Mesenteric fat pad (tissue), 1 donor: Measurements from ENCODE around the gene HEPACAM2. TPM values are rescaled to one million over a fixed set of nuclear protein-coding genes. Genes with fewer than 3 reads are reported as not detected.
A peak's percentile ranks its signal among the peaks of the same experiment; 100 is the strongest.

Experiments
- DNase-seq: peaks from one replicate; pipeline ENCODE4 v3.0.0-alpha.2; 2020; ENCODE audit warnings: low spot score
- long read RNA-seq: library from polyadenylated mRNA; unstranded; transcript quantifications from one replicate; pipeline ENCODE4 v2.0.0, GENCODE V29; 2020
- total RNA-seq: library from RNA; stranded (reverse); fragmentation: NEBNext Ultra II Directional; extraction: Animal tissue kit (Norgen Biotek cat#: 25700); gene quantifications from one replicate; pipeline ENCODE4 v1.2.1, GENCODE V29; 2021
- donor health status: DM: yes; HTN: yes; CAD: no.

HEPACAM2 gene
- total RNA-seq, result not detected
- long read RNA-seq, result 0 reads

DNA sequence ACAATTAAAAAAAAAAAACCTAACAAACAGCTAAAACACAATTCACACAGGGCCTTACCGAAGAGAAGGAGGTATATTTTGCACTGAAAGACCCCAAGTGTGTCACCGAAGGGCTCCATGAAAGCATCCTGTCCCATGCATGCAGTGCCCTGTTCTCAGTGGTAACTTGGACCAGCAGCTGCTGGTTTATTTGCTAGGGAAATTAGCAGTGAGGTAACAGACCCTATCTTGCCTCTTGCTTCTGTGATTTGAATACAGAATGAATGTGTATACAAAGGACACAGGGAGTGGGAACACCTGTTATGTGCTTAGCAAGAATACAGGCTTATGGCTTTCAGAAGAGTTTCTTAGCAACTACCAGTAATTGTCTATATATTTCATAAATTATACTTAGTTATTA is at the start of gene HEPACAM2:
Gene HEPACAM2 (minus strand): TSS at position 160 of the 400 bp plus-strand sequence.
- DNase-seq, result no peak

DNA sequence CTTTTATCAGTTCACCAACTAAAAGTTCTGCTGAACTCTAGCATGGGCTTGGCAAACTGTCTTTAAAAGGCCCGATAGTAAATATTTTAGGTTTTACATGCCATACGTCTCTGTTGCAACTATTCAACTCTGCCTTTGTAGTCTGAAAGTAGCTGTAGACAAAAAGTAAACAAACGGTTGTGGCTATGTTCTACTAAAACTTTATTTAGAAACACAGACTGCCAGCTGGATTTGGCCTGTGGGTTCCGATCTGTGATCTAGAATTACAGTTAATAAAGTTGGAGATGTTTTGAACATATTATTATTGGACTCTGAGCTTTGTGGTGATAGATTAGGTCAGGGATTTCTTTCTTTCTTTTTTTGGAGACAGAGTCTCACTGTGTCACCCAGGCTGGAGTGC is 39.0 kb upstream of the HEPACAM2 start:
- no peak for DNase-seq

DNA sequence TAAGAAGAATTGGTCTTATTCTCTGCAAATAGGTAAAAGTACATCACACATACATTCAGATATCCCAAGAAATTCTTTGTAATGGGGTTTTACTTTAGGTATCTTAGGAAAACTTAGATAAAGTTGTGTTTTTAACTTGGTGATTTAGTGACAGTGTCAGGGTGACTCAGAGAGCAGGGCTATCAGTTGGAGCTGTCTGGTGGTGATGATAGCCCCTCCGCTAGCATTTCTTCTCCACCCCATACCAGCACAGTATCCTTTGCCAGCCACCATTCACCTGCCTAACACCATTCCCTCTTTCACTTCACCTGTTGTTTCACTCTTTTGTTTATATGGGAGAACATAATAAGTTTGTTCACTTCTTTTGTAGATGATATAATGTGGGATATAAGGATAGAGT is 36.3 kb upstream of the HEPACAM2 start:
- no peak for DNase-seq

DNA sequence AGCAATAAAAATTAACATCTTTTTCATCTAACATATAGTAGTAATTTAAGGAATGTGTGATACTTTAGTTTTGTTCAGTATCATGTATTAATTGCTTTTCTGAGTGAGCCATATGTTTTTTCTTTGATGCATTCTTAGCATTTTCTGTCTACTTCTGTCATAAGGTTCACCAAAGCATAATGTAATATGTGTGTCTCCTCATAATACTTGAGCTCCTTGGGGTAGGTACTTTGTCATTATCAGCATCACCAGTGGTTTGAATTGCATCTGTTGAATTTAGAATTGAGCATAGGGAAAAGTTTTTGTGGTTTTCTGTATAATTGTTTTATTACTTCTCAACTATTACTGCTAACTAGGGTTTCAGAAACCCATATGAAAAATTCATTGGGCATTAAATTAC is 32.4 kb upstream of the HEPACAM2 start:
- no peak for DNase-seq

DNA sequence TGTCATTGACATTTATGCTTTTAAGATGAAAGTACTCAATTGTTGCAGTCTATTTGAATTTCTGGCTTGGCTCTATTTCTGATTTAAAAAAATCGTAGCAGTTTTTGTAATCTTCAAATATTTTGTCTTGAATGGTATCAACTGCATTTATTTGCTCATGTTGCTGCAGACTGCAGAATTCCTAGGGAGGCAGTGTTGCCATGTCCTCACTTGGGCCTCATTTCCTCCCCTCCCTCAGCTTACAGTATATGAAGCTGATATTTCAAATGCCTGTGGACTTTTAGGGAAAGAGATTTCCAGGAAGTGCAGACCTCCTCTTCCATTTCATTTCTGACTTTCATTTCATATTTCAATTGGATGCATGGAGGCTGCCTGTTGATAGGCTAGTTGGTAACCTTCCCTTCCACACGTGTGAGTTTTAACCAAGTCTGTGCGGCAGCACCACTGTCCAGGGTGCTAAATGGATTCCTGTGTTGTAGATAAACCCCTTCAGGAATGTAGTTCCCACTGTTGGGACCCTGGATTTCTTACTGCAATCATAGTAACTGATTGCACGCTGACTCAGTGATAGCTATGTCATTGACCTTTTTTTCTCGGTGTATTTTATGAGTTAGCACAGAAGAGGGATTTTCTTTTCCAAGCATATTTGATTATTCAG is 23.4 kb upstream of the HEPACAM2 start:
- no peak for DNase-seq

DNA sequence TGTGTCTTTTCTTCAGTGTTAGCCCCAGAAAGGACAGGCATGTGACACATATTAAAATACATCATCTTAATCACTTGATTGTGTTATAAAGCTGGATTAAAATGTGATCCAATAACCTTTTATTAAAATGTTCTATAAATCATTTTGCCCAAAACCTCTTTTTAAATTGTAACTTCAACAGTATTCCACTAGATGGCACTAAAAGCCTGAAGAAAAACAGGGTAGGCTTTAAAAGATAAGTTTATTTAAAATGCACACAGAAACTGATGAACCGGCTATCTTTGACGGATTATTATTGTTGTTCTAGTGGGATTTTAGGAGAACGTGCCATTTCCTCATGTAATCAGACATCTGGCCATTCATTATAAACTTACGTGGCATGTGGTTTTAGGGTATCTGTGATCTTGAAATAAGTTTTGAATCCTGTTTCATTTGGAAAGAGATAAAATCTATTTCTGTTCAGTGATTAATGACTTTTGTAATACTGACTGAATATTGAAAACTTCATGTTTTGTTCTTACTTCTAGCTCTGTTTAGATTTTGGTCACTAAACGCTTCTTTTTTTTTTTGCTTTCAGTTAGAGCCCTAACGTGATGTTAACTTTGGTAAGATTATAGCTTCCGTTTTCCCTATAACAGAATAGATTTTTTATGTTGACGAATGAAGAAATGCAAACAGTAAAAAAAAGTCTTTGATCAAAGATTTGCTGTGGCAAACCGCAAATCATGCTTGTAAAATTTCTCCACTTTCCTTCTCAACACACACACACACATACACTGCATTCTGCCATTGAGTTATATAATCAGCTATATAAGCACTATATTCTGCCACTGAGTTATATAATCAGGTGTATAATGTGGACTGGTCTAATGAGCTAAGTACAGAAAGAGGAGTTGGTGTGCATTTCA is 19.5 kb upstream of the HEPACAM2 start:
- no peak for DNase-seq

DNA sequence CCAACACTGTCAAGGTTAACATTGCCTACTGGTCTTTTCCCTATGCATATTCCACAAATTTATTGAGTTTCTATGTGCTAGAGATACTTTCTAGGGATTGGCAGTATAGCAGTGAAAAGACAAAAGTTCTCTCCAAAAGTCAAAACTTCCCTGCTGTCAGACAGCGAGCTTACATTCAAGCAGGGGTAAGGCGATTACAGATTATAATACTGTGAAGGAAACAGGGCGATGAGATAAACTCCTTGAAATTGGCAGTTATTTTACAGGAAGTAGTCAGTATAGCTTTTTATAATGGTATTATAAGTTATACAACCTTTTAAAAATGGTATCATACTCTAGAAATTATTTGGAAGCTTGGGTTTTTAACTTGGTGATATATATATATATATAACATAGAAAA is 15.8 kb upstream of the HEPACAM2 start:
- DNase-seq, result no peak

DNA sequence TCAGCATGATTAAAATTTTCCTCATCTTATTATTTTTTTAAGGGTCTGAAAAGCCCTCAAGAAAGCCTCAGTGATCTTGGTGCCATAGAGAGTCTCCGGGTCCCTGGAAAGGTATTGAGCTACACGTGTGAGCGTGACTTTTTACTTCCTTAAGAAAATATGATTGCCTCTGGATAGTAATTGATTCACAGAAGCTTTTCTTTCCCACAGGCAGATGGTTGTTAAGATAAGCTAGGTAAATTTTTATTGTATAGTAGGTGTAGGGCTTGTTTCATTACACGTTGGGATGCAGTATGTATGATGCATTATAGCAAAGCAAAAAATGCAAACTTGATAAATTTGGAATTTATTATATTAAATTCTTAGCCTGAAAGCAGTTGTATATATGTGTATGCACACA is 13.6 kb upstream of the HEPACAM2 start:
- DNase-seq, result no peak

DNA sequence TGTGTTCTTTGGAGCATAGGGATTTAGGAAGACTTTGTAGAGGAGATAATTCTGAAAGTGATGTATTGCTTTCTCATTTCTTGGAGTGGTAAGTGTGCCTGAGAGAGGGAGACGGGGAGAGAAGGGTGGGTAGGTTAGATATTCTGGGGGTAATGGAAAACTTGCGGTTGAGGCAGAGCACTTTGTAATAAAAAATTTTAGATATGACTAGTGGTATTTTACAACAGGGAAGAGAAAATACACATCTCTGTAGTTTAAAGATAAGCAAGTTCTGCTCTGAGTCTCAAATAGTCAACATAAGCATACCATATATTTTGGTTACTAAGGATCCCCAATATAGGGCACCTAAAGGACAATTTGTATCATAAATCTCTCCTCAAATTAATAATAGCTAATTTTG is 12.5 kb upstream of the HEPACAM2 start:
- DNase-seq, result no peak

DNA sequence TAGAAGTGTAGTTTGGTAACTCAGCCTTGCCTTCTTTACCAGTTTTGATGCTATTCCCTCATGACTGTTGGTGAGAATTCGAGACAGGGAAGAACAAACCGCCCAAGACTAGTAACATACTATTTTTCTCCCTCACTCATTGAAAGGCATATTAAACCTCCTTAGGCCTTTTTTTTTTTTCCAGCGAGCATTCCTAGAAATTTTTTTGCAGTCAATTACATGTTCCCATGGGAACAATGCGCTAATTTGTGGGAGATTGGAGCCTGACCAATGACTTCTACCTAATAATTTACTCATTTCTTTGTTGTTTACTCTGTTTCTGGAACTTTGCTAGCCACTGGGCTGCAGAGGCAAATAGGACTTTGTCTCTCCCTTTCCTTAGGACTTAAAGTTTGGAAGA is 11.9 kb upstream of the HEPACAM2 start:
- DNase-seq, result no peak

DNA sequence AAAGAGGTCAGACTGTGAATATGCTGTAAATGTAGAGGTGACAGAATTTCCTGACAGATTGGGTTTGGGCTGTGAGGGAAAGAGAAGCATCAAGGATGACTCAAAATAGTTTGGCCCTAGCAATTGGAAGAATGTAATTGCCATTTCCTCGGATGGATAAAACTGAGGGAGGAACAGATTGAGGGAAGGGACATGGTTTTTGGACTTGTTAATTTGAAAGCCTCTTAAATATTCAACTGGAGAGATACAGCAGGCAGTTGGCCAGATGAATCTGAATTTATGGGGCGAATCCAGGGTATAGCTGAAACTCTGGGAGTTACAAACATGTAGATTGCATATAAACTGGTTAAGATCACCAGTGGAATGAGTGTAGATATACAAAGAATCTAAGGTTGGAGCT is 9.3 kb upstream of the HEPACAM2 start:
- DNase-seq, result no peak

DNA sequence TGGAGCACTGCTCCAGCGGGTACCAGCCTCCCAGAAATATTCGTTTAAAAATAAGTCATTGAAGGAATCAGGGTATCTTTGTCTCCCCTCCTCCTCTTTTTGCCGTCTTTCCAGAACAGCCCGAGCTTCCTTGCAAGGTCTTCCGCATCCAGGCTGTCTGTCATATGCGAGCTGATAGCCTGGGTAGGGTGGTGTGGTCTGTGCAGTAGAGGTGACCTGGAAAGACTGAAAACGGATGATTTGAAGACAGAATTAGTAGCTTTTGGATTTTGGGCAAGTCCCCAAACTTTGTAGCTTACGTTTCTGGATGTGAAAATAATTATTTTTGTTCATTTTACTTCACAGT is 6.4 kb upstream of the HEPACAM2 start:
- DNase-seq, result no peak

DNA sequence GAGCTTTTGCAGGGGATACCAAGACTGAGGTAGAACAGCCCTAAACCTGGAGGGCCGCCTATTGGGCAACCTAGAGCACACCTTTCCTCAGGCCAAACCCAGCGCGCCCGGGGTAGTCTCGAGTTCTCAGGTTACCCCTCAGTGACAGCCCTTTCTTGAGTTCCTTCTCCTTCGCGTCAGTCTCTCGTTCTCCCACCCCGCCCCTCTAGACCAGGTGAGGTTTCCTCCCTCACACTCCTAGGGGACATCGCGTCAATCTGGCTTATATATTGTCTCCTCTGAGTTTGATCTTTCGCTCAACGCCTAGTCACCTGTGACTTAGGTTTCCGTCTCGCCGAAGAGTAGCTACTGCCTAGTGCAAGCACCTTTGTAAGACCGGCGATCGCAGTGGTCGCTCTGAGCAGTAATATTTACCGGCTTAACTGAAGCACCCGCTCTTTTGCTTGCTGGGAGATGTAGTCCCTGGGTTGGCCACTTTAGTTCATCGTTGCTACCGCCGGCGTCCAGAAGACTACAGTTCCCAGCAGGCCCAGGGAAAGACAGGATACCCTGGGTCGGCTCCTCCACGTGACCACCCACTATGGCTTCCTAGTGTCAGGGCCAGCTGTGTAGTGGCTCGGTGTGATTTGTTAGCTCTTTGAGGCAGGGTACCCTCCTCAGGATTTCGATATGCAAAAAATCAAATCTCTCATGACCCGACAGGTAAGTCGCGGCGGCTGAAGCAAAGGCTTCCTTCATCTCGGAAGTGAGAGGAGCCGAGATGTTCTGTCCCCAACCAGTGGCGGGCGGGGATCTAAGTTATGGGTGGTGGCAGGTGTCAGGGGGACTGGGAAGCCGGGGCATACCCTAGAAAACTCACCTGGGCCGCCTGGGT is 5.8 kb upstream of the HEPACAM2 start, which contains the start of gene VPS50:
Gene VPS50 (plus strand): TSS at position 568 of the 874 bp plus-strand sequence. CDS start 102 bp downstream, at position 670.
- DNase-seq, result peak; percentile 95

DNA sequence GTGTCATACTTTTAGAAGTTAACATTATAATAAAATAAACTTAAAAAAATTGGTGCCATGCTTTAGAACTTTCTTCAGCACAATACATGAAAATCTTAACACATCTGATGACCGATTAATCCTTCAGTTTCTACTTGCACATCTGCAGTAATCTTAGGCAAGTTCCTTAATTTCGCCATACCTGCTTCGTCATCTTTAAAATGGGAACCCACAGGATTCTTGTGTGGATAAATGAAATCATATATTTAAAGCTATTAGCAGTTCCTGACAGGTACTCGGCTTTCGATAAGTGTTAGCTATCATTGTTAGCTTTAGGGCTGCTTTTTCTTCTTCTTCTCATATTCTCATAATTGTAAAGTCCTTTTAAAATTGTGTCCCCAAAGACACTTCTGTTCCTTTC is 5.0 kb upstream of the HEPACAM2 start:
- no peak for DNase-seq

DNA sequence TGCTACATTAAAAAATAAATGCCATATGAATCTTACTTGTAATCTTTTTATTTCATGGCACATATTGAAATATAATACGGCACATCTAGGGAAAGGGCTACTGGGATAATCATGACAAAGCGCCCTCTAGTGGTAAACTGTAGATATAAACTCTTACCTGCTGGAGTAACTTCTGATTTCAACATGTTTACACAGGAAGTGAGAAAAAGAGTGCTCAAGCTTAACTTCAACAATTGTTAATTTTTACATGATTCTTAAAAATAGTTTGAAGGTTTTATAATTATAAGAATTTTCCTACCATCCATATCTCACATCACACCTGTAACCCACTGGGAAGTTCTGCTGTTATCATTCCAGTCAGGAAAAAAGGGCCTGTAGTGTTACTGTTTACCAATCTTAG is 2.0 kb upstream of the HEPACAM2 start:
- no peak for DNase-seq

DNA sequence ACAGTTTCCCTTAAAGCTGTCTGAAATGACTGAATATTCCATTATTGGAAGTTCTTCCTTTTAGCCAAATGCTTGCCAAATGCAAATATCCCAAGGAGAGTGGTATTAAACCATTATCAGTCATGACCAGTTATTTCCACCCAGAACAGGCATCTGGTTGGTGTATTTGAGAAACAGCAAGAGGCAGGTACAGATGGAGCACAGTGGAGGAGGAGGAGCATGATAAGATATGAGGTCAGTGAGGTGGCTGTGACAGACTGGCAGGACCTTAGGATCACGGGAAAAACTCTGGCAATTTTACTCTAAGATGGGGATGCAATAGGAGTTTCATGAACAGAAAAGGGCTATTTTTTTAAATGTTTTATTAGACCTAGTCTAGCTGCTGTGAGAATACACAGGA is 6.4 kb downstream of the HEPACAM2 start:
- DNase-seq, result no peak

DNA sequence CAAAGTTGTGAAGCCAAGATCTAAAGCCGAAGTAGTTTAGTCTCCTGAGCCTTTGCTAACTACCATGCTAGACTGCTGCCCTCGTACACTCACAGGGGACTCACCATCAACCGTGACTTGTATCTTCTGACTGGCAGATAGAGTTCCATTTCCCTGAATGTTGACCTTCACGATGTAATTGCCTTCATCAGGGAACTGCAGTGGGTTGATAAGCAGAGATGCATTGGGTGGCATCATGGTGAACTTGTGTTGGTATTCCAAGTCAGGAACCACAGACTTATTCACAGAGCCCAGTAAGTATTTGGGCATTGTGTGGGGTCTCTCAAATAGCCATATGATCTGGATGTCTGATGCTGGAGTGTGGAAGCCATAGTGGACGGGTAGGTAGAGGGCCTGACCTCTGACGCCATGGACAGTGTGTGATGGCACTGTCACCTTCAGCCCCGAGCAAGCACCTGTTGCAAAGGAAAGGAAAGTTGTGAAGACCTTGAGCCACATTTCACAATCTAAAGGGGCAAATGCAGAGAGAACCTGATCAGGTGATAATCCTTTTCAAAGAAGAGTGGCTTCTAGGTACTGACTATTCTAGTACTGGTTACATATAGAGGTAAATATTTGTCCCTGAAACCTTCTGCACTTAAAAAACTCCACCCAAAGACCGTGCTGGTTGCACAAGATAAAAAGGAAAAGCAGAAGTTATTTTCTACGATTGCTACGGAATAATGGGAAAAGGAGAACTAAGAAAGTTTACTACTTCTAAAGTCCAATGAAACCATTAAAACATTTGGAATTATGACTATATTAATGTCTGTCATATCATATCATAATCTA is 7.1 kb downstream of the HEPACAM2 start:
- no peak for DNase-seq

DNA sequence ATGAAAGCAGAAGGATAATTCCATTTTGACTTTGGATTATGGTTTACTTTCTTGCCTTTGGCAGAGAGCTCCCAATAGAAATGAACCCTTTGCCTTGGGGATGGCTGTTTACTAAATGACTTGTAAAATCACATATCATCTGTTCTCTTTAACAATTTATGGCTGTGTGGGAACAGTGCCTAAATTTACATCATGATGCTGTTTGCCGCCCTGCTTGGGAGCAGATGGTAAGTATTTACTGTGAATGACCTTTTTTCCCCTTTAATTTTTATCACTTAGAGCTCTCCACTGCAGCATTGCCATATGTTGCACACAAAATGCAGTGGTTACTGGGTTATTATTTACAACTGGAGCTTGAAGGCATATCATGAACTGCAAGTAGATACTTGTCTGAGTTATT is 13.4 kb downstream of the HEPACAM2 start:
- DNase-seq, result no peak

DNA sequence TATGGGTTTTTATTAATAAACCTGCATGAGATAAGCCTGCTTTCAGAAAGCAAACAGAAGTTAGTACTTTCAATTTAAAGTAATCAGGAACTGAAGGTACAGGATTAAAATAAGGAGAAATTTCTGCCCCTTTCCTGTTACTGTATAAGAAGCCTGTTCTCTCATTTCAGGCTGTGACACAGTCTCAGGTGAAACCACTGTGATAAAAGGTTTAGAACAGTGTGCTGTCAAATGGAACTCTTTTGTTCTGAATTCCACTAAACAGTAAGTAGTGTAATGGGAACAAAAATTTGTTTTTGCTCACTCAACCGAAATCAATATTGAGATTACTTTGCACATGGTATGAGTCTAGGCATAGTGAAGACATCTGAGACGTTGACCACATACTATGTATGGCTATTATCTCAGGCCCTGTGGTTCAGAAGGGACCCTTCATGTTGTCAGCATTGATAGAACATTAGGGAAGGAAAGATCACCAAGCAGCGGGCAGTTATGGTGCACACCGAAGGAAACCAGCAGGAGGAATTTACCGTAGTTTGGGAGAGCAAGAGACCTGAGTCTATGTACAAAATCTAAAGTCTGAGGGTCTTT is 14.9 kb downstream of the HEPACAM2 start:
- DNase-seq, result no peak

DNA sequence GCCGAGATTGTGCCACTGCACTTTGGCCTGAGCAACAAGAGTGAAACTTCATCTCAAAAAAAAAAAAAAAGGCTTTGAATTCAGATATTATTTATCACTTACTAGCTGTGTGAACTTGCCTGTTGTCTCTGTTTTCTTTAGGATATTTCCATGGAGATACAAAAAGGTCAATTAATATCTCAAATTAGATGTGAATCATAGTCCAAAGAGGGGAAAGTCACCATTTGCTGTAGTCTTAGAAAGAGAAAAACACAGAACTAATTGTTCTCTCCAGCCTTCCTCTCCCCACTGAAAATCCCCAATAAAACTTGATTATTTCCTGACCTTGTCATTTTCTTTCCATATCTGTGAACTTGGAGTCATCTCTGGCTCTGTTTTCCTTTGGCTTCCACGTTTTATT is 21.2 kb downstream of the HEPACAM2 start:
- DNase-seq, result no peak
